GM21381 (cell line): ENCODE results near the gene SRSF2.
"Not testable (repeated sequence)": the region's sequence is repeated elsewhere in the genome, so short reads cannot be mapped to it uniquely, and the experiment has no call there.

Source experiments
- ATAC-seq: cut with Tn5 transposase; IDR thresholded peaks from one replicate; pipeline ENCODE4 v1.9.1; 2021; ENCODE audit warnings: mild to moderate bottlenecking, moderate library complexity; ENCODE audit not compliant: unreplicated experiment

Gene SRSF2

DNA sequence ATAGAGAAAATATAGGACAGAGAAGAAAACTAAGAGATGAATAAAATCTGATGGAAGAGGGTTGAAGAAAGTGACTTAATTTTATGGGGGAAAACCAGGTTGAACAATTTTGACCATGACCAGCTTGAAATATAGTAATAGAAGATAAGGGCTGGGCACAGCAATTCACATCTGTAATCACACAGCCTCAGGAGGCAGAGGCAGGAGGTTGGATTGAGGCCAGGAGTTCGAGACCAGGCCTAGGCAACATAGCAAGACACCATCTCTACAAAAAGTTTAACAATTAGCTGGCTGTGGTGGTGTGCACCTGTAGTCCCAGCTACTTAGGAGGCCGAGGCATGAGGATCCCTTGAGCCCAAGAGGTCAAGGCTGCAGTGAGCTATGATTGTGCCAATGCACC is 35.1 kb downstream of the SRSF2 start:
- ATAC-seq = no peak

DNA sequence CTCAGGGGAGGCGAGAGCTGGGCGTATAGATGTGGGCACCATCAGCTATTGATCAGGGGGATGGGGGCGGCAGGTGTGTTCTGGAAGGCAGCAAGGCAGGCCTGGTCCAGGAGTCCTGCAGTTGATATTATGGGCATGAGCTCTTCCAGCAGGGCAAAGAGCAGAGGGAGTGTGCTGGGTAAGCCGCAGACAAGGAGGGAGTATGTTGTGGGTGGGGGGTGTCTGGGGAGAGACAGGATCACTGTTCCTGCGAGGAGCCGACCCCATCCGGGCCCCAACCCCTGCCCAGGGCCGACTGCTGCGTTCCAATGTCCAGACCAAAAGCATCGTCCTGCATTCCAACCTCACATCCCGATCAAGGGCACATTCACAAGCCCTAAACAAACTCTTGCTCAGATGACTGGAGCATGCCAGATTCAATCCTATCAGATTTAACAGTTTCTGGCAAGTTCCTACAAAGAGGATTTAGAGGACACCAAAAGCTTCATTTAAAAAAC is 35.6 kb downstream of the SRSF2 start:
- no peak for ATAC-seq

DNA sequence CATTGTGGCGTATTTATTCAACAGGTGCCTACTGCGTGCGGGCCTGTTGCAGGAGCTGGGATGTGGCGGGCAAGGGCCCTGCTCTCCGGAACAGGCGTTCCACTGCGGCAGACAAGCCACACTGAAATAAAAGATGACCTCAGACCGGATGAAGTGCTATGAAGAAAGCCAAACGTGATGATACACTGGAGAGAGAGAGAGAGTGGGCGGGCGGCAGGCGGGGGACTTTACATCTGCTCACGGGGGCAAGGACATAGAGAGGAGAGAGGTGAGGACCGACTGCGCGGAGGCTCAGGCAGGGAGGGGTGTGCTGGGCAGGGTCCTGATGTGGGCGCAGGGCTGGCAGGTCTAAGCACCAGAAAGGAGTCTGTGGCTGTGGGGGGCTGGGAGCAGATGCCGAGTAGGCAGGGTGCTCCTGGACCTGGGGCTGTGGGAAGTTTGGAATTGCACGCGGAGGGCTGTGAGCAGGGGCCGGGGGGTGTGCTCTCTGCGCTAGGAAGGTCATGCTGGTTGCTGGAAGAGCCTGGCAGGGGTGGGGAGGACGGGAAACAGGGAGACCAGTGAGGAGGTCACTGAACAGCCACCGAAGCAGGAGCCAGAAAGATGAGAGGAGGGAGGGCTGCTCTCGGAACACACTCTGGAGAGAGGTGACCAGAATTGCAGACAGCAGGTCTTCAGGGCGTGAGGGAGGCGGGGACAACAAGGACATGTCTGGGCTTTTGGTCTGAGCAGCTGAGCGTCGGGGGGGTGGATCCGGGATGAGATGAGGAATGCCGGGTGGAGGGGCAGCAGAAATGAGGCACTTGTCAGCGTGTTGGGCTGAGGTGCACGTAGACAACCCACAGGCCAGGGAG is 36.3 kb downstream of the SRSF2 start:
- no peak for ATAC-seq

DNA sequence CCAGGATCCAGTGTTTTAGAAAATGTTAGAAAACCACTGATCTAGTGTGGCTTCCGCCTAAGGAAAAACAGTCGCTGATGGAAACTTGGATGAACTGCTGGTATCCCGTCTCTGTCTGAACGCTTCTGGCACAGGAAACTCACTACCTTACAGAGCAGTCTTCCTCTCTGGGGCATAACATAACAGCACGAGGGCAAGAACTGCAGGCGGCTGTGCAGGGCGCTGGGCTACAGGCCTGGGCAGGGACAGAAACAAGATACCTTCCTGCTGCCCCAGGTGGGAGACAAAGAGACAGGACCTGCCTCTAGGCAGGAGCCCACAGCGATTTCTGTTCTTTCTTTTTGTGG is 36.9 kb downstream of the SRSF2 start:
- no peak for ATAC-seq

DNA sequence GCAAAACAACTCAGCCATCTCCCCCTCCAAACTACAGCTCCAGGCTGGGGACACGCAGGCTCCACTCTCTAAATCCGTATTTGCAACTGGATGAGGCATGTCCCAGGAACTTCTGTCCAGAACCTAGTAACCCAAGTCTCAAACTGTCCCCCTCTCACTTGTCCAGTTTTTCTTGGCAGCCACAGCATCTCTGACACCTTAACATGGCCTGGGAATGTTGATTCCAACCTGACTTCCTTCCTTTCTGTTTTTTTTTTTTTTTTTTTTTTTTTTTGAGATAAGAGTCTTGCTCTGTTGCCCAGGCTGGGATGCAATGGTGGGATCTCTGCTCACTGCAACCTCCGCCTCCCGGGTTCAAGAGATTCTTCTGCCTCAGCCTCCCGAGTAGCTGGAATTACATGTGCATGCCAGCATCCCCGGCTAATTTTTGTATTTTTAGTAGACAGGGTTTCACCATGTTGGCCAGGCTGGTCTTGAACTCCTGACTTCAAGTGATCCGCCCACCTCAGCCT is 38.6 kb downstream of the SRSF2 start:
- not testable (repeated sequence) for ATAC-seq

DNA sequence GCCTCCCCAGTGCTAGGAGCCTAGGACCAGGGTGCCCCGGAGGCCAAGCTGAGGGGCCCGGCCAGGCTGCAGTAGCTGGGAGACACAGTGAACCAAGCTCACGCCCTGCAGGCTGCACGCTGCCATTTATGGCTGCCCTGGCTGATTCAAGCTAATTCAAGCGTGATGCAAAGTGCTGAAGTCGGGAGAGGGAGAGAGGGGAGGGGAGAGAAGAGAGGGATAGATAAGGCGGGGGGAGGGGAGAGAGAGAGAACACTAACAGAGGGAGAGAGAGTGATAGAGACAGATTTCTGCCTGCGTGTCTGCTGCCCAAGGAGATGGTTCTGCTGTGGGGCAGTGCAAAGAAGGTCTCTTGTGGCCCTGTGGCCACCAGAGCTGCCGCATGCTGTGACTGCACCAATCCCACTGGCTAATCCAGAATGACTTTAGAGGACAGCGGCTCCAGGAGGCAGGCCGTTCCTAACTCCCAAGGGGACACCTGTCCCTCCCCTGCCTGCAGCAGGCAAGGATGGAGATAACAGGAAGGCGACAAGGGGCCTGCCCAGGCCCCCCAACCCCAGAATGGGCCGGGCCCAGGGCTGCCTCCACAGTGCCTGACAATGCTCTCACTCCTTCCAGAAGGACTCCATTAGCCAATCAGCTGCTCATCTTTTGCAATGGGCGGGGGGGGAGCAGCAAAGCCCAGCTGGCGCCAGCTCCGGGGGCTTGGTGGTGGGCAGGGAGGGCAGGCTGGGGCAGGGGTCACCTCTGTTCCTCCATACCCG is 39.2 kb downstream of the SRSF2 start:
- ATAC-seq = no peak

DNA sequence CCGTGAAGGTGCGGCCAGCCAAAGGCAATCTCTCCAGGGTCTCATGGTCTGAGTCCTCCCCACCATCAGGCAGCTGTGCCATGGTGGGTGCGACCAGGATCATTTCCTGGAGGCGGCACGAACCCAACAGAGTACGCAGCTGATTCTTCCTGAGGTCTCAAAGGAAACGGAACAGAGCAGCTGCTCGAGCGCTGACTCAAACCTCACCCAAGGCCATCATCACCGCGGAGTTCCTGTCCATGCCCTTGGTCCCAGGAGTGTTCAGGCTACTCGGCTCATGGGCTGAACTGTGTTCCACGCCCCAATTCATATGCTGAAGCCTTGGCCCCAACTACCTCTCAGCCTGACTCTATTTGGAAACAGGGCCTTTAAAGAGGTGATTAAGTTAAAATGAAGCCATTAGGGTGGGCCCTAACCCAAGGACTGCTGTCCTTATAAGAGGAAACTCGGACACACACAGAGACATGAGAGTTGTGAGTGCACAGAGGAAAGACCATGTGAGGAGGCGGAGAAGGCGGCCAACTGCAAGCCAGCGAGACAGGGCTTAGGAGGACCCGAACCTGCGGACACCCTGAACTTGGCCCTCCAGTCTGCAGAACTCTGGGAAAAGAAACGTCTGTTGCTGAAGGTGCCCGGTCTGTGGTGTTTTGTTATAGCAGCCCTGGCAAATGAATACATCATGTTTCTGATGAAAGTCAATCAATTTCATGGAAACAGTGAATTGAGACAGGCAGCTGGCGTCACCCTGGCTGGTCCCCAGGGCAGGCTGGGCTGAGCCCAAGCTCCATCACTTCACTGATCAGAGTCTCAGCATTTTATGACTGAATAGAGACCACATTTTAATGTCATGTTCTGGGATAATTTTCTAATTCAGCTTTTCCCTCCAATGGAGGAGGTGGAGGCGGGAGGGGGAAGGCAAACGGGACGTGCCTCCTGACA is 40.1 kb downstream of the SRSF2 start:
- ATAC-seq = no peak

DNA sequence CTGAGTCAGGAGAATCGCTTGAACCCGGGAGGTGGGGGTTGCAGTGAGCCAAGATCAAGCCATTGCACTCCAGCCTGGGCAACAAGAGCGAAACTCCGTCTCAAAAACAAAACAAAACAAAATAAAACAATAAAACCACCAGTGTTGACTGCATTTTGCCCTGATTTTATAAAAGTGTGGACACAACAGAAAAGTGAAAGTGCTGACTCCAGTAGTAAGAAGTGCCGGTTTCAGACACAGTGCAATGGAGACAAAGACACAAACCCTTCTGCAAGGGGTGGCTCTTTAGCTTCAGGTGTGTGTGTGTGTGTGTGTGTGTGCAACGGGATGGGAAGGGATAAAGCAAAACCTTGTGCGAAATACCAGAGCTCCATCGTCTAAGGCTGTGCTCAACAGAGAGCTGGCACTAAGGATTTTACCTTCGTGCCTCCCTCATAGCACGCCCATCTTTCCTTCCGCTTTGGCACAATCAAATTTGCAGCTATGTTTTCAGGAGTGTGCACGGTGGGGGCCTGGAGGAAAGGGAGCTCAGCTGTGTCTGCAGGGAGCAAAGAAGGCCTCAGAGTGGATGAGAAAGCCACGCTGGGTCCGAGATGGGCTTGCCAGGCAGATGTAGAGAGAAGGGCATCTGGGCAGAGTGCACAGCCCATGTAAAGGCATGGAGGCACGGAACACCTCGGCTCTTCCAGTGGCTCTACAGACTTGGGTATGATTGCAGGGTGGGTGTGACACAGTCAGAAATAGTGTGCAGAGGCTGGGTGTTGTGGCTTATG is 41.9 kb downstream of the SRSF2 start:
- no peak for ATAC-seq

DNA sequence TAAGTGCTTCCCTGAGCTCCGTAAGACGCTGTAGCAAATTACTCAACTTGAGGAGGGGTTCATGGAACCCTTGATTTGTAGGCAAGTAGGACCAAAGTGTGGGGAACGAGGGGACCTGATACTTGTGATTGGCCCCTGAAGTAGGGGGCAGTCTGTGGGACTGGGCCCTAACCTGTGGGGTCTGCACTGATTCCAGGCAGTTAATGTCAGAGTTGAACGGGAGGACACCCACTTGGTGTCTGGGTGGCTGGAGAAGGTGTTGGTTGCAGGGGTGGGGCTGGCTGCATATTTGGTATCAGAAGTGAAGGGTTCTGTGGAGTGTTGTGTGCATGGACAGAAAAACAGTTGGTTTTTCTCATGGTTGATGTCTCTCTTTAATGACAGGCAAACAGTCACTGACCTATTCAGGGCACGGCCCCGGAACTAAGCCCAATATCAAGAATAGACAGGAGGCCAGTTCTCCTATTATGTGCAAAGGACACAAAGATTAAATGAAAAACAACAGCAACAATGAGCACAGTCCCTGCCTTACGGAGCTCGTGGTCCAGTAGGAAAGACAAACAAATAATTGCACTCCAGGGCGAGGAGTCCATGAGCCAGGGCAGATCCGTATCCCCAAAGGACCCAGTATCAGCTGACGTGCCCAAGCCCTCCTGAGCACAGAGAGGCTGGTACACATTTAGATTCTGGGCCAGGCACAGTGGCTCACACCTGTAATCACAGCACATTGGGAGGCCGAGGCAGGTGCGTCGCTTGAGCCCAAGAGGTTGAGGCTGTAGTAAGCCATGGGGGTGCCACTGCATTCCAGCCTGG is 45.5 kb downstream of the SRSF2 start:
- no peak for ATAC-seq

DNA sequence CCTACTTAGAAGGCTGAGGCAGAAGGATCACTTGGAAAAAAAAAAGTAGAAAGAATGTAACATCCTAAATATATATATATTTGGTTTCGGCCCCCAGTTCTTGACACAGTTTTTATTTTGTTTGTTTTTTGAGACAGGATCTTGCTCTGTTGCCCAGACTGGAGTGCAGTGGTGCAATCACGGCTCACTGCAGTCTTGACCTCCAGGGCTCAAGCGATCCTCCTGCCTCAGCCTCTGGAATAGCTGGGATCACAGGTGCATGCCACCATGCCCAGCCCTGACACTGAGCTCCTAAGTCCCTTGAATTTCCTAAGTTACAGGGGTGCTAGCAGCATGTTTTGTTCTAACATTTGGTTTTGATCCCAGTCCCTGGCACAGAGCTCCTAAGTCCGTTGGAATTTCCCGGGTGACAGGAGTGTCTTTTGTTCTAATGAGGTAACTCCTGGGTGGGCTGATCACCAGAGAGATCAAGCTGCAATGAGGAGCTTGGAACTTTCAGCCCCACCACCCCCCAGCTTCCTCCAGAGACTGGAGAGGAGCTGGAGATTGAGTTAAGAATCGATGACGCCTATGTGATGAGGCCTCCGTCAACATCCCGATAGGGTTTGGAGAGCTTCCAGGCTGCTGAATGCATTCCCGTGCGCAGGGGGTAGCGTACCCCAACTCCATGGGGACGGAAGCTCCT is 46.4 kb downstream of the SRSF2 start:
- no peak for ATAC-seq

DNA sequence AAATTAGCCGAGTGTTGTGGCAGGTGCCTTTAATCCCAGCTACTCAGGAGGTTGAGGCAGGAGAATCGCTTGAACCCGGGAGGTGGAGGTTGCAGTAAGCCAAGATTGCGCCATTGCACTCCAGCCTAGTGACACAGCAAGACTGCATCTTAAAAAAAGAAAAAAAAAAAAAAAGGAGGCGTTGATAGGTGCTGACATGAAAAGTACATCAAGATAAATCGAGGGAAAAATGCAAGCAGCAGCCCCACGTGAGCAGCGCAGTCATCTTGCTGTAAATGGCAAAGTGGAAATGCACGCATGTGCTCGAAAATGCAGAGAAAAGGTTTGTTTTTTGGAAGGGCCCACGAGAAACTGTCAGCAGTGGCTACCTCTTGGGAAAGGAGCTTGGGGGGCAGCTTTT is 47.3 kb downstream of the SRSF2 start:
- no peak for ATAC-seq

DNA sequence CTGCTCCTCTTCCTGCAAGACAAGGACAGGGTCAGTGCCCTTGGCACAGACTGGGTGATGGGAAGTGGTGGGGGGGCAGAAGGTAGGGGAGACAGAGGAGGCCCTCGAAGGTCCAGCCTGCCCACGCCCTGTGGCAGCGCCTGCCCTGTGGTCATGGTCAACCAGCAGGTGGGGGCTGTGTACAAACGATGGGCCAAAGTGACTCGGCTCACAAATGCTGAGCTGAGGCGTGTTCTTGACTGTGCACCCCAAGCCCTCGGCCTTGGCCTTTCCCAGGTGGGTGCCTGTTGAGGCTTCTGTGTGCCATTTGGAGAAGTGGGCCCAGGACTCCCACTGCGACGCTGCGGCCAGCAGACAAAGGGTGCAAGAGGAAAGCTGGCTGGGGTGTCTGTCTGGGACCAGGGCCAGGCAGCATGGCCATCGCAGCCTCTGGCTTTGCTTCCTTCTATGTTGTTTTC is 48.9 kb downstream of the SRSF2 start:
- ATAC-seq = no peak

DNA sequence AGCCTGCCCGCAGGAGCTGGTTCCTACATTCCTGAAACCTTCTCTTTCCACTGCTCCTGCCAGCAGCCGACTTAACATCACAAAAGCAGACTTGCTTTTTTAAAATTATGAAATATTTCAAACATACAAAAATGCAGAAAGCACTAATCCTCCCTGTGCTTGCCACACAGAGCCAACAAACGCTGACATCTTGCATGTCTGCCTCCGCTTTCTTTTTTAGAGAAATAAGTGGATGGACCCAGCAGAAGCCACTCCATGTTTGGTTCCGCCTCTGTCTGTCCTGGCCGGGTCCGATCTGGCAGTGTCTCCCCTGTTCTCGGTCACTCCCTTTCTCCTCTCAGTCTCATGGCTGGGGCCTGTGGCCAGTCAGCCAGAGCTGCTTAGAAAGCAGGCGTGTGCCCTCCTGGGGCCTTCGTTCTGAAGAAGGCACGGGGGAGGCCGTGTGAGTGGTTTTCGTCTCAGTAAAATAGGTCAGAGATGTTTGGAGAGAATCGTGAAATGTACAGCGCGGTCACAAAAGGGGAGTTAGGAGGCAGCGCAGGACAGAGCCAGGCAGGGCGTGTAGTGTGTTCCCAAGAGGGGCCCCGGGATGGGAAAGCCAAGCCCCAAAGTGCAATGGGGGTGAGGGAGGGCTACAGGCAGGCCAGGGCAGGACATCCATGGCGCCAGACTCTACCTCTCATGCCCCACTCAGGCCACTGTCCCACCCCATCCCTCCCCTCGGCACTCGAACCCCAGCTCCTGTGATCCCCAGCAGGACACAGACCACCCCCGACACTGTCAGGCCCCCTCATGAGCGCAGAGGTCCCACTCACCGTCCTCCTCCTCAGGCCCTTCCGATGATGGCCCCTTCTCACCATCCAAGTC is 49.6 kb downstream of the SRSF2 start:
- no peak for ATAC-seq

DNA sequence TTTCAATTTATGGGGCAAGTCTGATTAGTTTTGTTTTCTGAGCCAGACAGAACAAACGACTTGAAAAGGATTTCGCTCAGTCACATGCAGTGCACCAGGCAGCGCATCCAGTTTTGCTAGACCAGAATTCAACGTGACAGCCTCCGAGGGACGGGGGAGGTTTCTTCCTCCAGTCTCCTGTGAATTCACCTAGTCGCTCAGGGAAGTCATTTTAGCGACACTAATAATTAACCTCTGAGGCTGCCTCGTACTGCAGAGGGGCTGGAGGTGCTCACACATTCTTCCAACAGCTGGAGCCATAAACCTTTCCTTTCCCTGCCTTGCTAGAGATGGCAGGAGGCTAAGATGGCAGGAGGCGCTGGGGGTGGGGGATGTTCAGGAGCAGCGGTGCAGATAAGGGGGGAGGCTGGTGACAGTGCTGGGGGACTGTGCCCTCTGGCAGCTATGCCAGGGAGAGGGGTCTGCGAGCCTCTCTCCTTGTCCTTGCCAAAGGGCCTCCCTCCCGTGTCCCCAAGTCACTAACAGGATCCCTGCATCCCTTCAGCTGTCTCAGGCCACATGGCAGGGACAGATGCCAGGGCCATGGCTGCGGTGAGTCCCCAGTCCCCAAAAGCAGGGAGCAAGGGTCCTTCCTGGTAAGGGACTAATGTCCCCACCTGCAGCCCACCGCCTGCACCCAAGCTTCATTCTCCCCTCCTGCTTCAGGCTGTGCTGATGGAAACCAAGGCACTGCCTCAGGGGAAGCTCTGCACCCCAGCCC is 50.4 kb downstream of the SRSF2 start:
- ATAC-seq = no peak

DNA sequence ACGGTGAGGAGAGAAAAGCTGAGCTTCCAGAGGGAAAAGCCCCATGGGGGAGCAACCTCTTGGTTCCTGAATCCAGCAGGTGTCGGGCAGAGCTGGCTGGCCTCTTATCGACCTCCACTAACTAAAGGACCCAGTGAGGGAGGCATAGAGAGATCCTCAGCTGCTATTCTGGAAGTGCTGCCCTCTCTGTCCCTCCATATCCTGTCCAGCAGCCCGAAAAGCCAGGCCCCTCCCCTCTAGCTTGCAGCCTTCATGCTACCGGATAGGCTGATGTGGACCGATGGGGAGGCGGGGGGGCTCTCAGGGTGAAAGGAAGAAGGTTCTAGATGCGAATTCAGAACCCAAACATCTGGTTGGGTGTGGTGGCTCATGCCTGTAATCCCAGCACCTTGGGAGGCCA is 51.3 kb downstream of the SRSF2 start:
- ATAC-seq = no peak

DNA sequence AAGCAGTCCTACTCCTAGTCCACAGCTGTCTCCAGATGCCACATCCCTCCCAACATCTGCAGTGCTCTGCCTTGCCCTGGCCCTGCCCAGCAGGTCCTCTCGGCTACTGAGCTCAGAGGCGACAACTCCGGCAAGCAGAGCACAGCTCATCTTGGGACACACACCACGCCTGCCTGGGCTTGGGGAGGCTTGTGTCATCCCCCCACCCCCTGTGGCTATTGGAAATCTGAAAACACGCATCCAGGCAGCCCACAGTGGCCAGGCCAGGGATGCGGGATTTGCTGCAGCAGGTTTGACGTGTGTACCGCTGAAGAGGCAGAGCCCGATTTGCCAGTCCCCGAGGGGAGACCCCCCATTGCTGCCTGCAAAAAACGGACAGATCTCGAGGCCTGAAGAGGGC is 51.8 kb downstream of the SRSF2 start:
- no peak for ATAC-seq

DNA sequence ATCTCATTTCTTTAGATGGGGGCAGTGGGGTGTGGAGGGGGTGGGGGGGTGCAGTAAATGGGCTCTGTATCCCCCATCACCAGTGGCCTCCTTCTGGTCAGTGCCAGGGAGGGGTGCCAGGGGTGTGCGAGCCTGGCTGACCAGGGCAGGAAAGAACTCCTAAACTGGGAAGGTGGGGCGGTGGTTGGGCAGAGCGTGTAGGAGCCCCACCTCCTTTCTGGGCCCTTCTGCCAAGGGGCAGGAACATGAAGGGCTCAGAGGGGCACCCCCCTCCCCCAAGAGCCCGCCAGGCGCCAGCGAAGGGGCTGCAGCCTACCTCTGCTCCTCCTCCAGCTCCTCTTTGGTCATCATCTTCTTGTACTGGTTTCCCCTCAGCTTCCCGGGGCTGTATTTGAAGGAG is 52.4 kb downstream of the SRSF2 start:
- ATAC-seq = no peak
